SK-N-SH treated with all-trans-retinoic acid at 6 μM for 48 hours (cell line): ENCODE results near the gene GLS.

Source experiments
- BACH2 ChIP-seq: fragments of 250-450 bp; sonication (Bioruptor Pico); IDR thresholded peaks from 2 replicates; pipeline ENCODE4 v1.9.0; 2021; ENCODE audit warnings: mild to moderate bottlenecking, borderline replicate concordance
- ESRRG ChIP-seq: fragments of 250-450 bp; sonication (Bioruptor Pico); IDR thresholded peaks from 2 replicates; pipeline ENCODE4 v1.6.1; 2021; ENCODE audit warnings: mild to moderate bottlenecking
- ZFP30 ChIP-seq: fragments of 450-650 bp; formaldehyde crosslinking; IDR thresholded peaks from 2 replicates; pipeline ENCODE4 v1.5.0; 2022; ENCODE audit warnings: mild to moderate bottlenecking, moderate library complexity
- TF ChIP-seq, protein P1 (sequence below): fragments of 250-450 bp; sonication (Bioruptor Pico); IDR thresholded peaks from 2 replicates; pipeline ENCODE4 v1.5.1; 2020; ENCODE audit warnings: low read depth, mild to moderate bottlenecking, moderate library complexity

DNA sequence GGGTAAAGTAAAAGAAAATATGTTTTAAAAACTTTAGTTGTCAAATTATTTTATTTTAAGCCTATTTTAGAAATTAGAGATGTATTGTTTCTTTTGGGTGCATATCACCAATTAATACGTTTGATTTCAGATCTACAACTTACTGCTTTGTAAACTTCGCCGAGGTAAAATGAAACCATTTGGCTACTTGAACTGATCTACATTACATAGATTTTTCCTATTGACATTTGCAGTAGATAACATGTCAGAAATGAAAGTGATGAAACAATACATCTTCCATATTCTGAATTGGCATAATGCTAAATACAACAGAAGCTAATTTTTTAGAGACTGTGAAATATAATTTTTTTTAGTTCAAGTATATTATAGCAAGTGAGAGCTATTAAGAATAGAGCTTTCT lies 39.5 kb downstream of the GLS start:
- TF ChIP-seq BACH2 (no peak), ESRRG (CRISPR knock-in tag) (no peak), ZFP30 (CRISPR knock-in tag) (no peak)
- TF ChIP-seq, protein P1, sequence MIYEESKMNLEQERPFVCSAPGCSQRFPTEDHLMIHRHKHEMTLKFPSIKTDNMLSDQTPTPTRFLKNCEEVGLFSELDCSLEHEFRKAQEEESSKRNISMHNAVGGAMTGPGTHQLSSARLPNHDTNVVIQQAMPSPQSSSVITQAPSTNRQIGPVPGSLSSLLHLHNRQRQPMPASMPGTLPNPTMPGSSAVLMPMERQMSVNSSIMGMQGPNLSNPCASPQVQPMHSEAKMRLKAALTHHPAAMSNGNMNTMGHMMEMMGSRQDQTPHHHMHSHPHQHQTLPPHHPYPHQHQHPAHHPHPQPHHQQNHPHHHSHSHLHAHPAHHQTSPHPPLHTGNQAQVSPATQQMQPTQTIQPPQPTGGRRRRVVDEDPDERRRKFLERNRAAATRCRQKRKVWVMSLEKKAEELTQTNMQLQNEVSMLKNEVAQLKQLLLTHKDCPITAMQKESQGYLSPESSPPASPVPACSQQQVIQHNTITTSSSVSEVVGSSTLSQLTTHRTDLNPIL (CRISPR knock-in tag) = no peak
